HEK293 (cell line): ENCODE data around the gene BTBD19.

Source experiments
- CTCF ChIP-seq: fragments of 450-650 bp; formaldehyde crosslinking; IDR thresholded peaks from 2 replicates; pipeline ENCODE4 v1.5.1; 2016; ENCODE audit warnings: missing biosample characterization, missing genetic modification characterization
- KLF8 ChIP-seq: fragments of 450-650 bp; formaldehyde crosslinking; IDR thresholded peaks from 2 replicates; pipeline ENCODE4 v1.5.1; 2016; ENCODE audit warnings: missing biosample characterization, missing genetic modification characterization
- PBX3 ChIP-seq: sonication (generic); formaldehyde crosslinking; IDR thresholded peaks from 2 replicates; pipeline ENCODE4 v1.8.1; 2022; ENCODE audit warnings: mild to moderate bottlenecking, moderate library complexity, missing genetic modification reagents
- REST ChIP-seq: fragments of 450-650 bp; formaldehyde crosslinking; IDR thresholded peaks from 2 replicates; pipeline ENCODE4 v1.5.1; 2016; ENCODE audit warnings: missing biosample characterization, missing genetic modification characterization
- ZNF398 ChIP-seq: fragments of 450-650 bp; formaldehyde crosslinking; IDR thresholded peaks from 2 replicates; pipeline ENCODE4 v1.5.1; 2017; ENCODE audit warnings: missing biosample characterization, missing genetic modification characterization
- ZNF513 ChIP-seq: fragments of 450-650 bp; IDR thresholded peaks from 2 replicates; pipeline ENCODE4 v1.5.1; 2018; ENCODE audit warnings: missing biosample characterization, missing genetic modification characterization

GRCh38 chr1:44835738-44836675 is 27.7 kb downstream of the BTBD19 start:
- TF ChIP-seq CTCF (tag by site-specific recombination) (peak; percentile 73), PBX3 (CRISPR knock-in tag) (no peak), KLF8 (tag by site-specific recombination) (no peak), REST (tag by site-specific recombination) (no peak), ZNF398 (tag by site-specific recombination) (no peak), ZNF513 (no peak; the same call in 1 of the 2 replicates)
